MV-4-11 (cell line): ENCODE results near the gene XKR3.
"Not testable (repeated sequence)": the region's sequence is repeated elsewhere in the genome, so short reads cannot be mapped to it uniquely, and the experiment has no call there.

ENCODE experiments used
- DNase-seq: peaks from one replicate; lab custom pipeline; 2025; lab: John Stamatoyannopoulos, UW

XKR3 gene

GRCh38 chr22:16747266-16748159 is 77.7 kb downstream of the XKR3 start:
- not testable (repeated sequence) for DNase-seq

- not testable (repeated sequence) for DNase-seq
These were observed 90.9 kb downstream of the XKR3 start for GRCh38 chr22:16734271-16734670.
